ENCODE measurements around the gene RBM33. TPM values are rescaled to one million over a fixed set of nuclear protein-coding genes. Genes with fewer than 3 reads are reported as not detected.

The RBM33 gene
- total and polyA plus RNA-seq, 10 donors: 9.7 to 109 (median 90.0) TPM

- Histone ChIP-seq H3K36me3 (no peaks in the 10 kb centered on the region), H3K27me3 (replicated peaks in 1 of 7) (peaks cover 5 to 97% (median 86%) of the 10 kb centered on the region in 7 donors), H3K9me3 (peaks cover 0 to under 1% (median 0%) of the 10 kb centered on the region in 8 donors), H3K4me1 (peaks cover 12 to 63% (median 41%) of the 10 kb centered on the region in 6 donors), H3K27ac (no peak within 1 kb of the TSS), H3K4me3 (peak within 1 kb of the TSS in 1 of 8 donors; percentile 40)
- no peak for DNase-seq
- 2 to 4% (median 3%) methylated on average over 48 to 53 of the region's 53 CpGs for WGBS, 5 donors
- TF ChIP-seq POLR2A (IDR thresholded peaks at IDR 0.05): no peak
- no peak for TF ChIP-seq POLR2AphosphoS5 (IDR thresholded peaks at IDR 0.05)
- no peak for TF ChIP-seq CTCF (IDR thresholded peaks at IDR 0.05 in 8 of 11, conservative IDR thresholded peaks at IDR 0.05 in 3 of 11)
- intact Hi-C loops (cut with DNase I; ENCODE audit: low total_unique reads): loop anchor here (10.0 kb wide), 1 partner anchor 663 kb away; no protein-coding TSS in a partner anchor
These were observed 167.7 kb downstream of the RBM33 start, which contains the start of gene SHH for GRCh38 chr7:155811895-155812761. SHH (minus strand) TSS chr7:155812463; CDS start chr7:155812122, 341 bp downstream.

- Histone ChIP-seq H3K9me3 (peaks cover 0 to 8% (median 0%) of the 10 kb centered on the region in 8 donors), H3K36me3 (no peaks in the 10 kb centered on the region), H3K4me1 (peaks cover 12 to 53% (median 36%) of the 10 kb centered on the region in 6 donors), H3K4me3 (no peak overlapping the region), H3K27me3 (replicated peaks in 1 of 7) (peaks cover 5 to 96% (median 76%) of the 10 kb centered on the region in 7 donors), H3K27ac (no peak overlapping the region)
- DNase-seq: peak; percentile 28
- no peak for TF ChIP-seq POLR2AphosphoS5 (IDR thresholded peaks at IDR 0.05)
- TF ChIP-seq POLR2A (IDR thresholded peaks at IDR 0.05): no peak
- no peak for TF ChIP-seq CTCF (IDR thresholded peaks at IDR 0.05 in 8 of 11, conservative IDR thresholded peaks at IDR 0.05 in 3 of 11)
- intact Hi-C loops (cut with DNase I; ENCODE audit: low total_unique reads): loop anchor here (10.0 kb wide), 1 partner anchor 662 kb away; no protein-coding TSS in a partner anchor
- 5 to 23% (median 13%) methylated on average over 8 of the region's 8 CpGs for WGBS, 5 donors
These were observed 168.7 kb downstream of the RBM33 start for GRCh38 chr7:155813125-155813524.

GRCh38 chr7:155813546-155814315, 169.3 kb downstream of the RBM33 start:
- peaks cover 9 to 47% (median 30%) of the 10 kb centered on the region in 6 donors for H3K4me1 ChIP-seq
- peaks cover 0 to 8% (median 0%) of the 10 kb centered on the region in 8 donors for H3K9me3 ChIP-seq
- DNase-seq: peak; percentile 66
- no peaks in the 10 kb centered on the region for H3K36me3 ChIP-seq
- H3K27me3 ChIP-seq (replicated peaks in 1 of 7): peaks cover 5 to 96% (median 70%) of the 10 kb centered on the region in 7 donors
- WGBS, 5 donors: 7 to 16% (median 12%) methylated on average over 19 of the region's 19 CpGs
- H3K27ac ChIP-seq: no peak overlapping the region
- H3K4me3 ChIP-seq: no peak overlapping the region
- TF ChIP-seq CTCF (IDR thresholded peaks at IDR 0.05 in 8 of 11, conservative IDR thresholded peaks at IDR 0.05 in 3 of 11): no peak
- TF ChIP-seq POLR2AphosphoS5 (IDR thresholded peaks at IDR 0.05): no peak
- no peak for TF ChIP-seq POLR2A (IDR thresholded peaks at IDR 0.05)
- intact Hi-C loops (cut with DNase I; ENCODE audit: low total_unique reads): loop anchor here (10.0 kb wide), 1 partner anchor 661 kb away; no protein-coding TSS in a partner anchor
